OCI-LY1 (cell line): ENCODE results near the gene ARHGEF4.

Source experiments
- H2AFZ ChIP-seq: fragments of 200-600 bp; sonication (generic), shearing (Covaris generic); 2 replicates; pipeline ENCODE4 v1.6.0; 2014; ENCODE audit warnings: antibody characterized with exemption, mild to moderate bottlenecking, low read length
- H3F3A ChIP-seq: fragments of 200-600 bp; sonication (generic), shearing (Covaris generic); 2 replicates; pipeline ENCODE4 v1.6.0; 2014; ENCODE audit warnings: mild to moderate bottlenecking, antibody characterized with exemption, low read length, moderate library complexity; ENCODE audit not compliant: insufficient read depth
- H3K27ac ChIP-seq: fragments of 200-600 bp; sonication (generic); 2 replicates; pipeline ENCODE4 v1.5.1; 2014; ENCODE audit warnings: low read length, mixed run types, mild to moderate bottlenecking, low read depth; ENCODE audit not compliant: poor library complexity, severe bottlenecking
- H3K27me3 ChIP-seq: fragments of 200-600 bp; sonication (generic); 2 replicates; pipeline ENCODE4 v1.6.0; 2014; ENCODE audit warnings: antibody characterized with exemption, mild to moderate bottlenecking, low read length, moderate library complexity; ENCODE audit not compliant: insufficient read depth
- H3K36me3 ChIP-seq: fragments of 200-600 bp; sonication (generic); 2 replicates; pipeline ENCODE4 v1.6.1; 2014; ENCODE audit warnings: mild to moderate bottlenecking, antibody characterized with exemption, low read length, moderate library complexity, mixed read lengths; ENCODE audit not compliant: insufficient read depth
- H3K4me1 ChIP-seq: fragments of 200-600 bp; sonication (generic); 2 replicates; pipeline ENCODE4 v1.5.1; 2014; ENCODE audit warnings: mild to moderate bottlenecking, low read length, moderate library complexity; ENCODE audit not compliant: insufficient read depth, severe bottlenecking
- H3K4me2 ChIP-seq: fragments of 200-600 bp; sonication (generic), shearing (Covaris generic); 2 replicates; pipeline ENCODE4 v1.6.1; 2014; ENCODE audit warnings: low read length
- H3K4me3 ChIP-seq: fragments of 200-600 bp; sonication (generic); 2 replicates; pipeline ENCODE4 v1.5.1; 2014; ENCODE audit warnings: low read length, low read depth, mild to moderate bottlenecking, mixed read lengths; ENCODE audit not compliant: poor library complexity, severe bottlenecking
- H3K79me2 ChIP-seq: fragments of 200-600 bp; shearing (Covaris generic); 2 replicates; pipeline ENCODE4 v1.6.1; 2016; ENCODE audit warnings: mixed run types, low read length, mixed read lengths; ENCODE audit not compliant: insufficient read depth
- H3K9ac ChIP-seq: fragments of 200-600 bp; sonication (generic), shearing (Covaris generic); 2 replicates; pipeline ENCODE4 v1.6.1; 2014; ENCODE audit warnings: mild to moderate bottlenecking, low read length, mixed read lengths
- H3K9me2 ChIP-seq: fragments of 200-600 bp; sonication (generic), shearing (Covaris generic); 2 replicates; pipeline ENCODE4 v1.6.1; 2014; ENCODE audit warnings: low read depth, mild to moderate bottlenecking, low read length, mixed read lengths
- H3K9me3 ChIP-seq: fragments of 200-600 bp; shearing (Covaris generic); 2 replicates; pipeline ENCODE4 v1.6.1; 2014; ENCODE audit warnings: low read length, mixed read lengths
- H4K20me1 ChIP-seq: fragments of 200-600 bp; sonication (generic), shearing (Covaris generic); 2 replicates; pipeline ENCODE4 v1.6.0; 2016; ENCODE audit warnings: mild to moderate bottlenecking, low read length; ENCODE audit not compliant: insufficient read depth
- CTCF ChIP-seq: fragments of 200-600 bp; sonication (generic), shearing (Covaris generic); IDR thresholded peaks from 2 replicates; pipeline ENCODE4 v1.5.1; 2017; ENCODE audit warnings: mild to moderate bottlenecking, antibody characterized with exemption, low read length, moderate library complexity, mixed read lengths
- EZH2 ChIP-seq: fragments of 200-600 bp; sonication (generic), shearing (Covaris generic); IDR thresholded peaks from 2 replicates; pipeline ENCODE4 v1.8.0; 2017; ENCODE audit warnings: borderline replicate concordance, mixed run types, mild to moderate bottlenecking, antibody characterized with exemption, low read length, moderate library complexity, mixed read lengths

ARHGEF4 gene

GRCh38 chr2:130846233-130846632 lies 9.5 kb downstream of the ARHGEF4 start:
- H3K9me2 ChIP-seq, result no peaks in the 10 kb centered on the region
- H3K27ac ChIP-seq, result no peak overlapping the region
- H3K4me2 ChIP-seq, result no peak overlapping the region
- no peaks in the 10 kb centered on the region for H4K20me1 ChIP-seq
- no peak overlapping the region for H3K4me3 ChIP-seq
- no peaks in the 10 kb centered on the region for H3K36me3 ChIP-seq
- TF ChIP-seq CTCF (no peak), EZH2 (no peak)
- no peaks in the 10 kb centered on the region for H3K4me1 ChIP-seq
- H3K9ac ChIP-seq, result no peak overlapping the region
- no peak overlapping the region for H2AFZ ChIP-seq
- no peaks in the 10 kb centered on the region for H3K79me2 ChIP-seq
- no peaks in the 10 kb centered on the region for H3F3A ChIP-seq
- H3K27me3 ChIP-seq, result no peaks in the 10 kb centered on the region; the same call in 1 of the 2 replicates
- no peaks in the 10 kb centered on the region for H3K9me3 ChIP-seq

GRCh38 chr2:130846686-130847375 lies 10.1 kb downstream of the ARHGEF4 start:
- Histone ChIP-seq H3F3A (no peaks in the 10 kb centered on the region), H3K9ac (no peak overlapping the region), H3K79me2 (no peaks in the 10 kb centered on the region), H3K36me3 (no peaks in the 10 kb centered on the region), H2AFZ (no peak overlapping the region), H3K27me3 (no peaks in the 10 kb centered on the region; the same call in 1 of the 2 replicates), H4K20me1 (no peaks in the 10 kb centered on the region), H3K9me2 (no peaks in the 10 kb centered on the region), H3K4me1 (no peaks in the 10 kb centered on the region), H3K4me2 (no peak overlapping the region), H3K9me3 (no peaks in the 10 kb centered on the region), H3K4me3 (no peak overlapping the region), H3K27ac (no peak overlapping the region)
- no peak for TF ChIP-seq EZH2
- no peak for TF ChIP-seq CTCF

GRCh38 chr2:130847776-130848525 lies 11.2 kb downstream of the ARHGEF4 start:
- Histone ChIP-seq H2AFZ (no peak overlapping the region), H3F3A (no peaks in the 10 kb centered on the region), H3K4me3 (no peak overlapping the region), H3K79me2 (no peaks in the 10 kb centered on the region), H3K27me3 (no peaks in the 10 kb centered on the region; the same call in 1 of the 2 replicates), H3K4me1 (no peaks in the 10 kb centered on the region), H3K9me2 (no peaks in the 10 kb centered on the region), H3K9ac (no peak overlapping the region), H3K27ac (no peak overlapping the region), H3K9me3 (no peaks in the 10 kb centered on the region), H3K4me2 (no peak overlapping the region), H4K20me1 (no peaks in the 10 kb centered on the region), H3K36me3 (no peaks in the 10 kb centered on the region)
- TF ChIP-seq EZH2 (no peak), CTCF (no peak)
